SHP77 treated with DMSO at 0.1 percent for 48 hours (cell line): ENCODE data around the gene SEZ6L2.
"Not testable (repeated sequence)": the region's sequence is repeated elsewhere in the genome, so short reads cannot be mapped to it uniquely, and the experiment has no call there.

Experiments
- DNase-seq: peaks from one replicate; lab custom pipeline; 2025; lab: John Stamatoyannopoulos, UW

SEZ6L2 gene

DNA sequence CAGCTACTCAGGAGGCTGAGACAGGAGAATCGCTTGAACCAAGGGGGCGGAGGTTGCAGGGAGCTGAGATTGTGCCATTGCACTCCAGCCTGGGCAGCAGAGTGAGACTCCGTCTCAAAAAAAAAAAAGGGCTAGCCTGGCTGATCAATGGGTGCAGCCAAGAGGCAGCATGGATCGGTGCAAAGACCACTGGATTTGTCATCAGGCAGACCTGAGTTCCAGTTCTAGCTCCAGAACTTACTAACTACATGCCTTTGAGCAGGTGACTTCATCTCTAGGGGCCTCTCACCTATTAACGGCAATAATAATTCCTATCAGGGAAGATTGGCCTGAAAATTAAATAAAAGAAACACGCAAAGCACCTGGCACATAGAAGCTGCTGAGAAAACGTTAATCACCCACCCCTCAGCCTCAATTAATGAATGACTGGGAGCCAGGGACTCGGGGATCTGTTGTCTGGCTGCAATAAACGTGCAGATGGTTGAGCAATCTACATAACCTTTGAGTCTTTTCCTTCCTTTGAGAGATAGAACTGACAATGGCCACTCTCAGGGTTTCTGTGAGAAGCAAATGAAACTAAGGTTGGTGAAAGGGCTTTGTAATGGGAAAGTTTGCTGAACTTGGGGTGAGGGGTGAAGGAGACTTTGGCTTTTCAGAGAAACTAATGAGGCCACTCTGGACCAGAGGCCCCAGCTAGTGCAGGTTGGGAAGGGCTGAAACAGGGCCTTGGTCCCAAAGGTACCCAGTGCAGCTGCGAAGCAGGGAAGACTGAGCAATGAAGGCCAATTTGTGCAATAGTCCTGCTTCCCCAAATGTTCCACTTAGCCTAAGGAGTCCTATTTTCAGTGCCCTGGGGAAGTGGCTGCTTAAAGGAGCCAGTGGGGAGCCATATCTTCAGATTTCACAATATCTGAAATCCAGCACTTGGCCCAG, 7.6 kb downstream of the SEZ6L2 start:
- no peak for DNase-seq

DNA sequence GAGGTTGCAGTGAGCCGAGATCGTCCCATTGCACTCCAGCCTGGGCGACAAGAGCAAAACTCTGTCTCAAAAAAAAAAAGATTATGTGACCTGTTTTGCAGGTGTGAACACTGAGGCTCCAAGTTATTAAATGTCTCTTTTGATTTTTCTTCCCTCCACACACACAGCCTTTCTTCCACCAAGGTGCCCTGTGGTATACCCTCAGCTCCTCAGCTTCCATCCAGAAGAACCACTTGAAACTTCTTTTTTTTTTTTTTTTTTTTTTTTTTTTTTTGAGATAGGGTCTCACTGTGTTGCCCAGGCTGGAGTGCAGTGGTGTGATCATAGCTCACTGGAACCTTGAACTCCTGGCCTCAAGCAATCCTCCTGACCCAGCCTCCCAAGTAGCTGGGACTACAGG, 10.0 kb downstream of the SEZ6L2 start:
- DNase-seq, result not testable (repeated sequence)

DNA sequence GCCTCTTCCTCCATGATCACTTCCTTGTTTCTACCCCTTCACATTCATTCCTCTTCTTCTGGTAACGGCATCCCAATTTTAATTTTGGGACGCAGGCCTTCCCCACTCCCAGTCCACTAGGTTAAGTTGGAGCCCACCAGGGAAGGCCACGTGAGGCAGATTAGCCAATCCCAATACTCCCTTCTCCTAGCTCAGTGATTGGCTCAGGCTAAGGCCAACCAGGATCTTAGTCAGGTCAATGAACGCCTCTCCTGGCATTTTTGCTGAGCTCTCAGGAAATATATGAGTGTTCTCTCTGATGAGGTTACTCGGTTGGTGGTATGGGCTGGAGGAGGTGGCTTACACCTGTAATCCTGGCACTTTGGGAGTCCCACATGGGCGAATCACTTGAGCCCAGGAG, 15.4 kb downstream of the SEZ6L2 start:
- no peak for DNase-seq

DNA sequence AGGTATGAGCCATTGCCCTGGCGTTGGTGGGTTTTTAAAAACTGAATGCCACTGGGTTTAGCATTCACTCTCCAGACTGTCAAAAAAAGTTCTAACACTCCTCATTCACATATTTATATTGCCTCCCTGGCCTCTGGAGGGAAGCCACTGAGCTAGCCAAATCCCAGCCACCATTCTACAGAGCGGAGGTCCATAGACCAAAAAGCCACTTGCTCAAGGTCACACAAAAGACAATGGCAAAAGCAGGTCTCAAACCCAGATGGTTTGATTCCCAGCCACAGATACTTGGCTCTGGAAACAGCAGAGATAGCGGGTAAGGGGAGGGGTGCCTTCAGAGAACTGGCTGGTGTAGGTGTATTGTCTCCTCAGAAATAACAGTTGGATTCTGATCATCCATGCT, 18.3 kb downstream of the SEZ6L2 start:
- DNase-seq, result no peak

DNA sequence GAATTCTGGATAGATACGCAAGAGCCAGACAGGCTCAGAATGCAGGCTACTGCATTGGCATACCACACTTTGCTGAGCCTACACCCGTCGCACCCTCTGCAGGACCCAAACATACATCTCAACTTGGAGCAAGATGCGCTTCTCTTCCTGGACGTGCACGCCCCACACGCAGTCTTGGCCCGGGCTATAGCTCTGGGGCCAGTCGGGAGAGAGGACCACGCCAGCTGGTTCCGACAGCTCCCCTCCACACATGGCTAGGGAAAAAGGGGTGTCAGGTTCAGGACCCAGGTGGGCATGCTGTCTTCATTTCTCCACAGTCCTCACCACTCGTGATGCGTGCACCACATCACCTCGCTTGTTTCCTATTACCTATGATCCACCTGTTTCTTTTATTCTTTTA, 21.2 kb downstream of the SEZ6L2 start:
- no peak for DNase-seq

DNA sequence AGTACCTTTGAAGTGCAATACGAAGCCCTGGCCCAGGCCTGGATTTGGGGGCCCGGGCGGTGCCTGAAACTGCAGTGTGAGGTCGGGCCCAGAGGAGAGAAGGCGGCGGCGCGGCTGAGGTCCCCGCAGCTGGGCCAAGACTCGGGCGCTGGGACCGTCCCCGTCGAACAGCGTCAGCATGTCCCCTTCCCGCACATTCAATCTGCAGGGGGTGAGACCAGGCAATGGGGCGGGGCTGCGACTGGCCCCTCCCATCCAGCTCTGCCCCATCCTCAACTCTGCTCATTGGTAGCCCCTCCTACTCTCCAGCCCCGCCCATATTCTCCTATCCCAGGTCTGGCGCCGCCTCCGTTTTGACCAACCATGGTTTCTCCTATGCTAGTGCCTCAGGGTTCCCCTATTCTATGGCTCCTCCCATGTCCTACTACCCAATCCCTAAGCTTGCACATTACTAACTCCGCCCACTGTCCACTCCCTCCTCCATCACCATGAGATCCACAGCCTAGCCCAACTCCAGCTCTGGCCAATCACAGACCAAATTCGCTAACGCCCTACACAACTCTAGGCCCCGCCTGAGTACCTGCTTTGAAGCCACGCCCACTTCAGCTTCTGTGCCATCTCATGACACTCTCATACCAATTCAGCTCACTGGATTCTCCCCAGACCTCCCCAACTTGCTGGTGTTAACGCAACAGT, 21.9 kb downstream of the SEZ6L2 start:
- no peak for DNase-seq

DNA sequence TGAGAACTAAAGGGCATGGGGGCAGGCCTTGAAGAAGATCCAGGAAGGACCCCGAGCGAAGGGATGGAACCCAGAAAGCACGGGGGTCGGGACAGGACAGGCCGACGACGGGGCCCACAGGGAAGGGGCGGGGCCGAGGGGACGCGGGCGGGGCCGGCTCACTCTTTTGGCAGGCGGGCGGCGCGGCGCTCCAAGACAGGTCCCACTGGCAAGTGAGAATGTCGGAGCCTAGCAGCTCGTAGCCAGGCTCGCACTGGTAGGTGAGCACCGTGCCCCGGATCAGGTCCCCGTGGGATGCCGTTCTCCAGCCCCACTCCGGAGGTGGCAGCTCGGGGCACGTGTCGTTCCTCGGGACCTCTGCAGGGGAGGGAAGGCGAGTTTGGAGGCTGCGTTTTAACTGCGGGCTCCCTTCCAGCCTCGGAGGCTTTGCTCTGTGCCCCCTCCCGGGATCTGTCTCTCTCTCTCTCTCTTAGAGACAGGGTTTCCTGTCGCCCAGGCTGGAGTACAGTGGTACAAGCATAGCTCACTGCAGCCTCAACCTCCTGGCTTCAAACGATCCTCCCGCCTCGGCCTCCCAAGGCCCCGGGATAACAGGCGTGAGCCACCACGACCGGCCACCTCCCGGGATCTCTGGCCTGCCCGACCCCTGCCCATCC, 22.6 kb downstream of the SEZ6L2 start:
- DNase-seq, result no peak

DNA sequence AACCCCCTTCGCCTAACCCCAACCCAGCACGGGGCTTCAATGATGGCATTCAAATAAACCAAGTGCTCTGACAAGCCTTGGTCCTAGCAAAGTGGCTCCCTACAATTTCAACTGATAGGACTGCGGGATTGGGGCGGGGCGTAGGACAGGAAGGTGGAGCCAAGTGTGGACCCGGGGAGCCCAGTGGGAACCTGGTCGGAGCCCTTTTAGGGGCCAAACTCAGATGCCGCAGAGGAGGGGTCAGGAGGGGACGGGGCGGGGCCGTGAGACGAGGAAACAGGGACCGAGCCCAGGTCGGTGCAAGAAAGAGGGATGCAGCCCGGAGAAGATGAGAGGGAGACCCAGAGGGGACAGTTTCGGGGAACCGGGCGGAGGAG, 23.1 kb downstream of the SEZ6L2 start:
- no peak for DNase-seq

DNA sequence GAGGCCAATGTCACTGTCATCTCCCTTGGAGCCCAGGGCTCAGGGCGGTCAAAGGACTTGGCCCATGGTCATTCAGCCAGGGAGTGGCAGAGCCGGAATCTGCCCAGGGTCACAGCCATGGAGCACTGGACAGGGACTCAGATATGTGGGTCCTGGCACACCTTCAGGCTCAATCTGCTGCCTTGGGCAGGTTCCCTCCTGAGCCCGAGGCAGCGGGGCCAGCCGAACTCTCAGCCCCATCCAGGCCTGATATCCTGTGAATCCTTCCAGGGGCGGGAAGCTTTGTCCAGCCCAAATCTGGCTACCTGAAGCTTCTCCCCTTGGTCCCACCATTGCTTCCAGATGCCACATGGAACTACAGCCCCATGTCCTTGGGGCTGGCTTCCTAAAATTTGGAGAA, 24.1 kb downstream of the SEZ6L2 start:
- no peak for DNase-seq

DNA sequence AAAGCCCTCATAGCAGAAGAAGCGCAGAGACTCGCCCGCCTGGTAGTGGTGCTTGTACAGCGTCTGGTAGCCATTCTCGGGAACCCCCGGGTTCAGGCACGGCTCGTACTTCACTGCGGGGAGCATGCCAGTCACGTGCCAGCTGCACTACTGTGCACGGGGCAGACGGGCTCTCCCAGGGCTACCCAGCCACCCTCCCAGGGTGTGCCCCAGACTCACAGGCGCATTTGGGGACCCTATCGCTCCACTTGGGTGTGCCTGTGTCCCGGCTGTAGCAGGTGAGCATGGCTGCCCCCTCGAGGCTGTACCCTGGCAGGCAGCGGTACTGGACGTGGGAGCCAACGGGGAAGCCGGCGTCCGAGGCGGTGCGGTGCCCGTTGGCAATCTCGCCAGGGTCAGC, 26.0 kb downstream of the SEZ6L2 start:
- DNase-seq, result no peak

DNA sequence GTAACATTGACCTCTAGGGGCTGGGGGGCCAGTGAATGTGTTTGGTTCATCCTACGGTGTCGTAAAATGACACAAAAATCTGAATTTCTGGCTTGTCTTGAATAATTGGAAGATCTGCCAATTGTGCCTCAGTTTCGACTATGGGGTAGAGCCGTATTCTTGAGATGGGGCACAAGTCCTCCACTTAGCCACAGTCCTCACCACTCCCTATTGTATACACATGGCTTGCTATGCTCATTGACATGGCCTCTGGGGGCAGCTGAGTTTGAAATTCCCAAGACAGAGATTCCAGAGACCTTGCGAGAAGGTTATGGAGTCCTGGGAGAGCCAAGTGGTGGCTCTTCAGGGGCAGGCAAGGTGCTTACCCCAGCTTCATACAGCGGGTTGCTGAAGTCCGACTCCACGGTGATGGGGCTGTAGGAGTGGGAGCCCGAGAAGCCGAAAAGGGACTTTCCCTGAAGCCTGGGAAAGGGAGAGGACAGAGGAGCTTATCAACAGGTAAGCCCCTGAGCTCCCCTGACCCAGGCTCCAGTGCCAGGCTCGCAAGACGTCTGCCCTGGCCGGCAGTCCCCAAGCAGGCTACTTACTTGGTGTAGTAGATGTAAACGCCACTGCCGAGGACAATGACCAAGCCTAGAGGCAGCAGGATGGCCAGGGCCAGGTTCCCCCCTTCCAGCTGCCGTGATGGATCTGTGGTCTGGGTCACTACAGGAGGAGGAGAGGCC, 27.4 kb downstream of the SEZ6L2 start:
- DNase-seq, result no peak

DNA sequence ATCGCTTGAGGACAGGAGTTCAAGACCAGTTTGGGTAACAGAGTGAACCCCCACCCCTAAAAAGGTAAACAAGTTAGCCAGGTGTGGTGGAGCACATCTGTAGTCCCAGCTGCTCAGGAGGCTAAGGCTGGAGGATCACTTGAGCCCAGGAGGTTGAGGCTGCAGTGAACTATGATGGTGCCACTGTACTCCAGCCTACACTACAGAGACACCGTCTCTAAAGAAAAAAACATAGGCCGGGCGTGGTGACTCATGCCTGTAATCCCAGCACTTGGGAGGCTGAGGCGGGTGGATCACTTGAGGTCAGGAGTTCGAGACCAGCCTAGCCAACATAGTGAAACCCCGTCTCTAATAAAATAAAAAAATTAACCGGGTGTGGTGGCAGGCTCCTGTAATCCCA, 30.3 kb downstream of the SEZ6L2 start:
- DNase-seq, result not testable (repeated sequence)

DNA sequence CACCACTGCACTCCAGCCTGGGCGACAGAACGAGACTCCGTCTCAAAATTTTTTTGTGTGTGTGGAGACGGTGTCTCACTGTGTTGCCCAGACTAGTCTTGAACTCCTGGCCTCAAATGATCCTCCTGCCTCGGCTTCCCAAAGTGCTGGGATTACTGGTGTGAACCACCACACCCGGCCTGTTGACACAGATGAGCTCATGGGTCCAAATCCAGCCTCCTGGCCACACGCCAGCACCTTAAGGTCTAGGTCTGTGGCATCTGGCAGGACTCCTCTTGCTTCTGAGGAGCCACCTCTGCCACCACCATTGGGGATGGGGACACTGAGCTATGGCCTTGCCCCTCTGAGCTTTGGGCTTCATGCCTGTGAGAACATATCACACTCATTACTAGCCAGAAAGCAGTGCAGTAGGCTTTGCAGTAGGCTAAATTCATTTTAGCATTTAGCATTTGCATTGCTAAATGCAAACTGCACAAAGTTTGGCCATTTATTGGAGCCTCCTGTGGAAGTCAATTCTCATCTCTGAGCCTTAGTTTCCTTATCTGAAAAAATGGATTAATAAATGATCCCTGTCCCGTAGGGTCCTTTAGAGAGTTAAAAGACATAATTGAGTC, 30.8 kb downstream of the SEZ6L2 start:
- DNase-seq, result no peak

DNA sequence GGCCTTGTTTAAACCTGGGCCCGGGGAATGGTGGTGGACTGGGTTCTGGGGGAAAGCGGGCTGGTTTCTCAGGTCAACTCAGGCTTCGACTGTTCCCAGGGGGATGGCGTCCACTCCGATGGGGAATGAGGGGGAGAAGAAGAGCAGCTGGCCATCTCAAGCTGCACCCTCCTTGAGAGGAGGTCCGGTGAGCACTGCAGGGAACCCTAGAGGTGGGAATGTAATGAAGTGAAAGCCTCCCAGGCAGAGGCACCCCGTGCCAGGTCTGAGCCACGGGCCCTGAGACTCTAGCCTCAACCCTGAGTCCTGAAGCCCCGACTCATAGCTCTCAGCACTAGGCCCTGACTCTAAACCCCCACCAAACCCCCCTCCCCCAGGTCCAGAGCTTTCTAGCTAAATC, 35.1 kb downstream of the SEZ6L2 start:
- no peak for DNase-seq

DNA sequence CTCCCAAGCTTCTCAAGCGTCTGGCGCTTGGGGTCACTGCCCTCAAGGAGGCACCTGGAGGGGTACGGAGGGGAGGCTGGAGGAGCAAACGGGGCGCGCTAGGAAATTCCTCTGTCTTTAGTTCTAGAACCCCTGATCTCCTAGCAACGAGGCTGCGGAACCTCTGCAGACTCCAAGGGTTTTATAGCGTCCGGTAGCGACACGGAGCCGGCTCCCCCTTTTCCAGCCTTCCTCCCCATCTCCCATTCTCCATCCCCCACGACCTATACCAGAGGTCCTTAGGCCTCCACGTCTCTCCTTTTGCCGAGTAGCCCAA, 35.7 kb downstream of the SEZ6L2 start:
- no peak for DNase-seq

DNA sequence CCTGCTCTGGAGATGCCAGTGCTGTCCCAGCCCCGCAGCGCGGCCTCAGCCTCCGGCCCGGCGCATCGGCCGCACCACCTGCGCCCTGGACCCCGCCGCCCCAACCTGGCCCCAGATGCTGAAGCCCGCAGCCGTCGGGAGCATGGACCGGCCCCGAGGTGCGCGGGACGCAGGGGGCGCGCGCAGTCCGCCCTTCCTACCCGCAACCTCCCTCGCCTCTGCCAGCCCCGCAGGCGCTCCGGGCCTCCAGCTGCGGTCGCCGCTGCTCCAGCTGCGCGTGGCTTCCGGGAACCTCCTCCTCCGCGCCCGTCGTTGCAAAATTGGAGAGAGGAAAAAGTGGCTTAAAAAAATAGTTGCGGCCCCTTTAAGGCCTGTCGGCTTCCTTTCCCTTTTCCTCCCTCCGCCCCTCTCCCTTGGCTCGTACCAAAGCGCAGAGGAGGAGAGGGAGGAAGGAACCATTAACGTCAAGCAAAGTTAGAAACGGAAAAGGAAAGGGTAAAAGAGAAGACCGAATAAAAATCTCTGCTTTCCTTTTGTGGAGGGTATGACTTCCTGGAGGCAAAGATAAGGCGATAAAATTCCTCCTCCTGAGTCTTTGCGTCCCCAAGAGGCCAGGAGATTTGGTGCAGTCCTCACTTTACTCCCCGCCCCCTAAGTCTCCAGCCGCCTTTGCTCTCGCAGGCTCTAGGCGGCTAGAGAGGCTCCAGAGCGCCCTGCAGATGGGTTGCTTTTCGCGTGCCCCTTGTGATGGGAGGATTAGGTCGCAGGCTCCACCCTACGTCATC, 36.3 kb downstream of the SEZ6L2 start, which contains the start of gene CDIPT:
Gene CDIPT (minus strand): TSS at position 343 of the 785 bp plus-strand sequence. CDS start 369 bp downstream, outside the sequence.
- DNase-seq, result peak; percentile 96

DNA sequence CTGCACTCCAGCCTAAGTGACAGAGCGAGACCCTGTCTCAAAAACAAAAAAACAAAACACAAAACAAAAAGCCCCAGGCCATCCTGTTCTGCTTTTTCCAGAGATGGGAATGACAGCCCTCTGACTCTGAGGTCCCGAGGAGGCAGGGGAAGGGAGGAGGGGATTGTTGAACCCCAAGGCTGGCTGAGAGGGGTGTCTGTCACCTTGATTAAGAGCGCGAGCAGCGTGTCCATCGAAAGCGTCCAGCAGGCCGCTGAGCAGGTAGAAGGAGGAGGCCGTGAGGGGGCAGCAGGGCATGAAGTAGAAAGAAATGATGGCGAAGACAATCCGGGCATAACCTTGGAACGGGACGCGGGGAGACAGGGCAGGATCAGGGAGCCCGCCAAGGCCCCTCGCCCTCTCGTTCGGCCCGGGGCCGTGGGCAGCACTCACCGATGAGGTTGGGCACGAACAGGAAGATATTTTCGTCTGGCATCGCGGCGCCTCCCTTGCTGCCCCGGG, 36.9 kb downstream of the SEZ6L2 start:
- no peak for DNase-seq

DNA sequence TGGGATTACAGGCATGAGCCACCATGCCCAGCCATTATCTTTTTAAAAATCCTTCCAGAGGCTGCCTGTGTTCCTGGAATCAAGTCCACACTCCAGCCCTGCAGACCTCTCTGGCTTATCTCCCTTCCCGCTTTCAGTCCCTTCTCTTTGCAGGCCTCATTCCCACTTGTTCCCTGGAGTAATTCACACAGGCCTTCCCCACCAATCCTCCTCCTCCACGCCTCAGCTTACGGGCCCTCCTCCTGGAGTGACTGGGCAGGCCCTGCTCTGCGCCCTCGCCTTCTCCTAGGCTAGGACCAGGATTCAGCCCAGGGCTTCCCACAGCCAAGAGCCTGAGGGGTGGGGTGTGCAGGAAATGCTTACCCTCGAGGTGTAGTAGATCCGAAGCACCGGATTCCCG, 39.1 kb downstream of the SEZ6L2 start:
- no peak for DNase-seq

DNA sequence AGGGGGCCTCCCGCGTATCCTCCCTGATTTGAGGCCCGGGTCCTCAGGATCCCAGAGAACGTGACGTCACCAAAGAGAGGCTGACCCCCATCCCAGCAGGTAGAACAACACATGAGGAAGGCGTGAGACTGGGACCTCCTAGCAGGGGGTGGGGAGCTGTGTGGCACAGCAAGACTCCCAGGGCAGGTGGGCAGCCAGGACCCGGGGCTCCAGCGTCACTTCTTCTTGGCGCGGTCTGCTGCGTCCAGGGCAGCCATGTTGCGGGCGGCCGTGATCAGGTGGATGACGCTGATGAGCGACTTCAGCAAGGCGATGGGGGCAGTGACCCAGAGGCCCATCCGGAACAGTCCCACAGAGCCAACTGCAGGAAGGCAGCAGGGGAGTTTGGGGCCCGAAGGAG, 40.4 kb downstream of the SEZ6L2 start:
- DNase-seq, result no peak

DNA sequence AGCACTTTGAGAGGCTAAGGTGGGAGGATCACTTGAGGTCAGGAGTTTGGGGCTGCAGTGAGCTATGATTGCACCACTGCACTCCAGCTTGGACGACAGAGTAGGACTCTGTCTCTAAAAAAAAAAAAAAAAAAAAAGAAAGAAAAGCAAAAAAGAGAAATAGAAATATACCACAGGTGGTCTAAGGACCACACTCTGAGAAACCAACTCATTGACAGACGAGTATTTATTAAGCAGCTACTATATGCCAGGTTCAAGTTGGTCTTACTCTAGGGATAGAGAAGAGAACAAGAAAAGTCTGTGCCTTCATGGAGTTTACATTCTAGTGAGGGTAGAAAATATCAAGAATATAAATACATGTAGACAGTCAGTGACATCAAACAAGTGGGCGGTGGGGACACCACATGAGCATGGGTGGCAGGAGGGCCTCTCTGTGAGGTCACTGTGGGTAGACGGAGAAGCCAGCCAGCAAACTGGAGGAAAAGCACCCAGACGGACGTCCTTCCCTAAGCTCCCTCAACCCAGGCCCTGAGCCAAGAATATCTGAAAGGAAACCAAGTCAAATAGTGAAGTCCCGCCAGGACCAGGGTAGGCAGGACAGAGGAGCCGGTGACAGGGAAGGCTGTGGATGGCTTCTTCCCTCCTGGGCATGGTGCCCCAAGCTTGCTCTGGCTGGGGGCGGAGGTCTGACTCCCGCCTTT, 41.1 kb downstream of the SEZ6L2 start:
- no peak for DNase-seq
